Panc1 (cell line): ENCODE measurements around the gene LDHAL6B.

Source experiments
- POLR2AphosphoS5 ChIP-seq: IDR thresholded peaks from 2 replicates; pipeline ENCODE4 v1.6.1; 2012; ENCODE audit warnings: mild to moderate bottlenecking, low read depth, low read length, moderate library complexity
- TF ChIP-seq, protein P1 (sequence below): fragments of 450-650 bp; IDR thresholded peaks from 2 replicates; pipeline ENCODE4 v1.5.1; 2017; ENCODE audit warnings: mild to moderate bottlenecking
- TF ChIP-seq, protein P2 (sequence below), 2 experiments: IDR thresholded peaks; 2 replicates each; pipeline ENCODE4 v1.6.1; 2011 to 2012; ENCODE audit warnings: low read depth in 2 of 2, control low read depth in 1 of 2, low read length in 1 of 2, mild to moderate bottlenecking in 1 of 2, moderate library complexity in 1 of 2; ENCODE audit not compliant: insufficient read depth in 1 of 2

DNA sequence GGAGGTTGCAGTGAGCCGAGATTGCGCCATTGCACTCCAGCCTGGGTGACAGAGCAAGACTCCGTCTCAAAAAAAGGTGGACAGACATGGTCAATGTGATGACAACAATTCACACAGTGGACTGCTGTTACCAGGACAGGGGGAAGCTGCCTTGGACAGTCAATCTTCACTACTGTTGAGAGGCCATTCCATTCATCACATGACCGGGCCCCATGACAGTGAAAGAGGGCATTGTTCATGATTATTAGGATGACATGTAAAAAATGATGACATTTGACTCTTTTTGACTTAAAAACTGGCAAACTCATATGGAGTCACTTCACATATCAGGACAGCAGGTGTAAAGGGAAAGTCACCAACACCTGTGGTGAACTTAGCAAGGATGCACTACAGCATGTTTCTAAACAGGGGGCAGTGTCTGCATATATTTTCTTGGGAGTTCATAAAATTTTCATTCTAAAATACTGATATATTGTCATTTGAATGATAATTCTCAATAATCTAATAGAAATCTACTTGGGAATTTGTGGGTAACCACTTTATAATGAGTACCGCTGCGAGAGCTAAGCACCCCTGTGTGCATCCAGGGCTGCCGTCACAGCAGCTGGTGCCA, 34.2 kb upstream of the LDHAL6B start:
- TF ChIP-seq, protein P1, sequence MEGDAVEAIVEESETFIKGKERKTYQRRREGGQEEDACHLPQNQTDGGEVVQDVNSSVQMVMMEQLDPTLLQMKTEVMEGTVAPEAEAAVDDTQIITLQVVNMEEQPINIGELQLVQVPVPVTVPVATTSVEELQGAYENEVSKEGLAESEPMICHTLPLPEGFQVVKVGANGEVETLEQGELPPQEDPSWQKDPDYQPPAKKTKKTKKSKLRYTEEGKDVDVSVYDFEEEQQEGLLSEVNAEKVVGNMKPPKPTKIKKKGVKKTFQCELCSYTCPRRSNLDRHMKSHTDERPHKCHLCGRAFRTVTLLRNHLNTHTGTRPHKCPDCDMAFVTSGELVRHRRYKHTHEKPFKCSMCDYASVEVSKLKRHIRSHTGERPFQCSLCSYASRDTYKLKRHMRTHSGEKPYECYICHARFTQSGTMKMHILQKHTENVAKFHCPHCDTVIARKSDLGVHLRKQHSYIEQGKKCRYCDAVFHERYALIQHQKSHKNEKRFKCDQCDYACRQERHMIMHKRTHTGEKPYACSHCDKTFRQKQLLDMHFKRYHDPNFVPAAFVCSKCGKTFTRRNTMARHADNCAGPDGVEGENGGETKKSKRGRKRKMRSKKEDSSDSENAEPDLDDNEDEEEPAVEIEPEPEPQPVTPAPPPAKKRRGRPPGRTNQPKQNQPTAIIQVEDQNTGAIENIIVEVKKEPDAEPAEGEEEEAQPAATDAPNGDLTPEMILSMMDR: no peak
- no peak for TF ChIP-seq POLR2AphosphoS5
- TF ChIP-seq, protein P2, sequence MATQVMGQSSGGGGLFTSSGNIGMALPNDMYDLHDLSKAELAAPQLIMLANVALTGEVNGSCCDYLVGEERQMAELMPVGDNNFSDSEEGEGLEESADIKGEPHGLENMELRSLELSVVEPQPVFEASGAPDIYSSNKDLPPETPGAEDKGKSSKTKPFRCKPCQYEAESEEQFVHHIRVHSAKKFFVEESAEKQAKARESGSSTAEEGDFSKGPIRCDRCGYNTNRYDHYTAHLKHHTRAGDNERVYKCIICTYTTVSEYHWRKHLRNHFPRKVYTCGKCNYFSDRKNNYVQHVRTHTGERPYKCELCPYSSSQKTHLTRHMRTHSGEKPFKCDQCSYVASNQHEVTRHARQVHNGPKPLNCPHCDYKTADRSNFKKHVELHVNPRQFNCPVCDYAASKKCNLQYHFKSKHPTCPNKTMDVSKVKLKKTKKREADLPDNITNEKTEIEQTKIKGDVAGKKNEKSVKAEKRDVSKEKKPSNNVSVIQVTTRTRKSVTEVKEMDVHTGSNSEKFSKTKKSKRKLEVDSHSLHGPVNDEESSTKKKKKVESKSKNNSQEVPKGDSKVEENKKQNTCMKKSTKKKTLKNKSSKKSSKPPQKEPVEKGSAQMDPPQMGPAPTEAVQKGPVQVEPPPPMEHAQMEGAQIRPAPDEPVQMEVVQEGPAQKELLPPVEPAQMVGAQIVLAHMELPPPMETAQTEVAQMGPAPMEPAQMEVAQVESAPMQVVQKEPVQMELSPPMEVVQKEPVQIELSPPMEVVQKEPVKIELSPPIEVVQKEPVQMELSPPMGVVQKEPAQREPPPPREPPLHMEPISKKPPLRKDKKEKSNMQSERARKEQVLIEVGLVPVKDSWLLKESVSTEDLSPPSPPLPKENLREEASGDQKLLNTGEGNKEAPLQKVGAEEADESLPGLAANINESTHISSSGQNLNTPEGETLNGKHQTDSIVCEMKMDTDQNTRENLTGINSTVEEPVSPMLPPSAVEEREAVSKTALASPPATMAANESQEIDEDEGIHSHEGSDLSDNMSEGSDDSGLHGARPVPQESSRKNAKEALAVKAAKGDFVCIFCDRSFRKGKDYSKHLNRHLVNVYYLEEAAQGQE (IDR thresholded peaks at IDR 0.05; ENCODE audit: insufficient read depth in 1 of 2, low read depth in 2 of 2, low read length in 1 of 2): no peak
